ENCODE measurements around the gene ROBO1.

The ROBO1 gene

DNA sequence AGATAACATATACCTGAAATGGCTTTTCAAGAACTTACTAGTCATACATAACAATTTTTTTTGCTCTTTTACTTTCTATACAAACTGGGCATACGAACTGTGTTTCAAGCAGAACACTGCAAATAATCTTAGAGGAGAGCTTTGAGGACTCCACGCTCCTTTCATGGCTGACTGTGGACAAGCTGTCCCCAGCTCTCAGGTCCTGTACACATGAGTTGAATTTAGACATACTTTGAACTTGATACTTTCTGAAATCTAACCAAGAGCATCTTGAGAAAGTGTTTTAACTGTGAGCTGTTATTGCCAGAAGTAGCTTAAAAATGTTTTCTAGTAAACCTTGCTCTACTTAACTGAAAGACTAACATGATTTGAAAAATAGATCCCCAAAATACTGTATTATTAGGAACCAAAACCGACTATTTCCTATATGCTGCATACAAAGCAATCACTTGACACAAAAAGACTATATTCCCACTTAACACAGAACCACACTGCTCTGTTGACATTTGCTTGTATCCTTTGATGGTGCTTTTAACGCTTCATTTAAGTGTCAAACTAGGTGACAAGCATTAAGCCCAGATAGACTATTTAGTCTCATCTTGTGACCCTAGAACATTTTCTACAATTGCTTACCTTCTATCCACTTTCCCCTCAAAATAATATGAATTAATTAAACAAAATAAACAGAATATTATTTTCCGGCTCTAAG, 755.8 kb downstream of the ROBO1 start:
- peak; percentile 30 for FAIRE-seq
- no peak for TF ChIP-seq POLR2A (IDR thresholded peaks at IDR 0.05; ENCODE audit: low read depth, low read length)
- DNase-seq (ENCODE audit: insufficient read length, low spot score), result no peak

DNA sequence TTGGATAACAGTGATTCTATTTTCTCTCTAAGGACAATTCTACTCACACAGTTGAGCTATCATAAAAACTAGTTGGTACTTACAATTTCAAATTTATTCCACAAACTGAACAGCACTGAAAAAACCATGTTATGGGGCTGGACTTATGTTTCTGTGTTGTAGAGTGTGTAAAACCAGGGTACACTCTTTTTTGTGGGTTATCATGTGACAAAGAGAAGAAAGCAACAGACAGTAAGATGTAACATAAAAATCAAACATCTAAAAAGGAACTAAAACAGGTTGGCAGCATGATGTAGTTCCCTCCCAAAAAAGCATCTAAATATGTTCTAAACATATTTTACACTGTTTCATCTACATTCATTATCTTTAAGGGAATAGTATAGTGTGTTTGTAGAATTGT, 757.9 kb downstream of the ROBO1 start:
- TF ChIP-seq POLR2A (IDR thresholded peaks at IDR 0.05; ENCODE audit: low read depth, low read length), result no peak
- FAIRE-seq (peak; percentile 27), DNase-seq (ENCODE audit: insufficient read length, low spot score) (no peak)

DNA sequence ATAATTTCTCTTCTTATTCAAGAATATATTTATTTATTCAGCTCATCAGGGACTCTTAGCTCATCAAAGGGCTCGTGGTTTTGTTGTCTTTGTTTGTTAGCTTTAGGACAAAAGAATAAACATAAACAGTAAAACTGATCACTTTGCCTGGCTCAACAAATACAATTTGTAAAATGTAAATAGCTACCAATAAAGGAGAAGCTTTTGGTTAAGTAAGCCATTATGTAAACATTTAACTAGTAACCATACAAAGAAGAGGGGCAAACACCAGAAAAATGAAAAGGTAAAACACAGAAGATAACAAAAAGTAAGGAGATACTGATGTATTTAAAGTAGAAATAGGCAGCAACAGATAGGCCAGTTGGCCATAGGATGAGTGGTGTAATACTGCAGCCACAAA, 761.7 kb downstream of the ROBO1 start:
- no peak for FAIRE-seq

DNA sequence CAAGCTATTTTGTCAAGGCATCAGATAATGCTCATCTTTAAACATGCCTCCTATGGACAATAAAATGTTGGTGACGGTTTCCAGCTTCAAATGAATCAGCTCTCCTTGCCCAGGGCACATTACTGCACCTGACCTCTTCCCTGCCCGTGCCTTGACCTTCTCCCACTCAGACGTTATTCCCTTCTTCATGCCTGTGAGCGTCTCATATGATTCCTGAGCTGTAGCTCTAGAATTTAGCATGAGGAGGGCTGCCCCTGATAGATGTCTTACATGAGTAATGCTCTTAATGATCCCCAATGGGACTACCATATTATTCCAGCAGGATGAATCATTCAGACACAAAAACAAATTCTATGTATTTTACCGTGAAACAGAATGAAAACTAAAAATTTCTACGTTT, 762.7 kb downstream of the ROBO1 start:
- no peak for TF ChIP-seq POLR2A (IDR thresholded peaks at IDR 0.05; ENCODE audit: low read depth, low read length)
- FAIRE-seq, result peak; percentile 90
- DNase-seq (ENCODE audit: insufficient read length, low spot score), result no peak

More for the DNA sequence above, 761.7 kb downstream of the ROBO1 start:
- TF ChIP-seq POLR2A (IDR thresholded peaks at IDR 0.05; ENCODE audit: low read depth, low read length), result no peak
- DNase-seq (ENCODE audit: insufficient read length, low spot score), result no peak

DNA sequence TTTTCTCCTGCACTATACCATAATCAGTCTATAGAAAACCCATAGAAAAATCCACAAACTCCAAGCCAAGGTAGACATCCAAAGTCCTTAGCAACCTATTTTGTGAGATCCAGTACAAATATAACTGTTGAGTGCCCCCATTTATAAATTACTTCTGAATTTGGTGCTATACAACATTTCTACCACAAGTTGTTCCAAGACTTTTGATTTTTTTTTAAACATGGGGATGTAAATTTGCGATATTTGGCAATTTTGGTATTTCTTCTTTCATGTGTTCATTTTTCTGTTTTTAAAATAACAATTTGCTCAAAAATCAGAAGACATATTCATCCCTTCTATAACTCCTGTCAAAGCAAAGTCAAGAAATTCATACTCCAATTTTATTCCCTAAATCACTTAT, 763.8 kb downstream of the ROBO1 start:
- FAIRE-seq (no peak), DNase-seq (ENCODE audit: insufficient read length, low spot score) (no peak)
- TF ChIP-seq POLR2A (IDR thresholded peaks at IDR 0.05; ENCODE audit: low read depth, low read length), result no peak

DNA sequence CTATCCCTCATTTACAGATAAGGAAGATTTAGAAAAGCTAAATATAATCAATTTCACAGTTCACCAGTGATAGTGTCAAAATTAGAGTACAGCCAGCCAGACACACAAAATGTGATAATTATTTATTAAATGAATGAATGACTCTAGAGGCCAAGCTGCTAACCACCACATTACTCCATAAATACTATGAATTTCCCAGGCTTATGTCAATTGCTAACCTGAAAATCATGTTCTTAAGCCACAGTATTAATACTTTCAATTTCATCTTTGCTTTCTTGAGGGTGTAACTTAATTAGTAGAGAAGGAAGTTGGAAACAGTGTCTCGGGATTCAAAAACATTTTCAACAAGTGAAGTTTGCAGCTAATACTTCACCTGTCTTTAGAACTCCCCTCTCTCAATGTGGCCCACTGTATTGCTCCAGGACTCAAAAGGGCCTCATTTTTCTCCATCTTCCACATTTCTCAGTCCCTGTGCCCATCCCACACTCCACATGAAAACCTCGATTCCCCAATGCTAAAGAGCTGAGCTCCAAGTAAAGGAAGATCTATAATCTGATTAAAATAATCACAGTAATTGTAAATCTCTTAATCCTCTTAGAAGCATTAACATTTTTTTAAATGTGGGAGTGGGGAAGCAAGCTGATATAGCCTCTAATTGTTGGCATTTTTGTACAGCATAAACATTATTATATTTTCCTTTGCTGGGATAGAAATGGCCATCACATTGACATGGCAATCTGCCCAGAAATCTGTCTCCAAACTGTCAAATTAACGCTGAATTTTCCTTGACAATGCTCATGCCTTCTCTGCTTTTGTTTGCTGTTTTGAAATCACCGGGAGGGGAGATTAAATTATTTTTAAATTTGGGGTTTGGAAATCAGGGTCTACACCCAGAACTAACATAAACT, 765.1 kb downstream of the ROBO1 start:
- DNase-seq (ENCODE audit: insufficient read length, low spot score) (no peak), FAIRE-seq (no peak)
- TF ChIP-seq POLR2A (IDR thresholded peaks at IDR 0.05; ENCODE audit: low read depth, low read length), result no peak

DNA sequence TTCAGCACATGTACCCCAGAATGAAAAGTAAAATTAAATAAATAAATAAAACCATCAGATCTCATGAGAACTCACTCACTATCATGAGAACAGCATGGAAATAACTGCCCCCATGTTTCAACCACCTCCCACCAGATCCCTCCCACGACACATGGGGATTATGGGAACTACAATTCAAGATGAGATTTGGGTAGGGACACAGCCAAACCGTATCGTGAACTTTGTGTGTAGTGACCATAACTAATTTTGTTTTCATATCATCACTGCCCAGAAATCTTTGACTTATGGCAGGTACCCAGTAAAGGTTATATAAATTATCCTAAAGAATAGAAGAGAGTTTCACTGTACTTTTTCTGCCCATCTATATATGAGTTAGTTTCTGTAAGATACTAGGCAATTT, 766.5 kb downstream of the ROBO1 start:
- no peak for TF ChIP-seq POLR2A (IDR thresholded peaks at IDR 0.05; ENCODE audit: low read depth, low read length)
- DNase-seq (ENCODE audit: insufficient read length, low spot score) (no peak), FAIRE-seq (no peak)

DNA sequence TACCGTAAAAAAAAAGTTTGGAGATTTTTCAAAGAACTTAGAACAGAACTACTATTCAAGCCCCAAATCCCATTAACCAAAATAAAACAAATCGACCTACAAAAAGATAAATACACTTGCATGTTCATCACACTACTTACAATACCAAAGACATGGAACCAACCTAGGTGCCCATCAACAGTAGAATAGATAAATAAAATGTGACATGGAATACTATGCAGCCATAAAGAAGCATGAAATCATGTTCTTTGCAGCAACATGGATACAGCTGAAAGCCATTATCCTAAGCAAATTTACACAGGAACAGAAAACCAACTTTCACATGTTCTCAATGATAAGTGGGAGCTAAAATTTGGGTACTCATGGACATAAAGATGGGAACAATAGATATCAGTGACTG, 768.7 kb downstream of the ROBO1 start:
- DNase-seq (ENCODE audit: insufficient read length, low spot score) (no peak), FAIRE-seq (no peak)
- no peak for TF ChIP-seq POLR2A (IDR thresholded peaks at IDR 0.05; ENCODE audit: low read depth, low read length)

DNA sequence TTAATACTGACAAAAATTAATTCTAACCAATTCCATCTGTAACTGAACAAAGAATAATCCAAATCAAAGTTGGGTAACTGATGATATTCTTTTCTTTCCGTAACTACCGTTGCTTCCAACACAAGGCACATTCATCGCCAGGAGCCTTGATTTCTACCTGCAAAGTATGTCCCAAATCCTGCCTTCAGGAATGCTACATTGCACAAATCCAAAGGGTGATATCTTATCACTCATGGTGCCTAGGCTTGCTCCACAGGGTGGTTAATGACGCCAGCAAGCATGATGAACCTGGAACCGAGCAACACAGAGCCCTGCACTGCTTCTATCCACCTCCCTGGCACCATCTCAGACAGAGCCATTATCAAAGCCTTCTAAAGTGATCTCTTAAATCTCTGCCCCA, 772.7 kb downstream of the ROBO1 start:
- FAIRE-seq (no peak), DNase-seq (ENCODE audit: insufficient read length, low spot score) (no peak)
- no peak for TF ChIP-seq POLR2A (IDR thresholded peaks at IDR 0.05; ENCODE audit: low read depth, low read length)

DNA sequence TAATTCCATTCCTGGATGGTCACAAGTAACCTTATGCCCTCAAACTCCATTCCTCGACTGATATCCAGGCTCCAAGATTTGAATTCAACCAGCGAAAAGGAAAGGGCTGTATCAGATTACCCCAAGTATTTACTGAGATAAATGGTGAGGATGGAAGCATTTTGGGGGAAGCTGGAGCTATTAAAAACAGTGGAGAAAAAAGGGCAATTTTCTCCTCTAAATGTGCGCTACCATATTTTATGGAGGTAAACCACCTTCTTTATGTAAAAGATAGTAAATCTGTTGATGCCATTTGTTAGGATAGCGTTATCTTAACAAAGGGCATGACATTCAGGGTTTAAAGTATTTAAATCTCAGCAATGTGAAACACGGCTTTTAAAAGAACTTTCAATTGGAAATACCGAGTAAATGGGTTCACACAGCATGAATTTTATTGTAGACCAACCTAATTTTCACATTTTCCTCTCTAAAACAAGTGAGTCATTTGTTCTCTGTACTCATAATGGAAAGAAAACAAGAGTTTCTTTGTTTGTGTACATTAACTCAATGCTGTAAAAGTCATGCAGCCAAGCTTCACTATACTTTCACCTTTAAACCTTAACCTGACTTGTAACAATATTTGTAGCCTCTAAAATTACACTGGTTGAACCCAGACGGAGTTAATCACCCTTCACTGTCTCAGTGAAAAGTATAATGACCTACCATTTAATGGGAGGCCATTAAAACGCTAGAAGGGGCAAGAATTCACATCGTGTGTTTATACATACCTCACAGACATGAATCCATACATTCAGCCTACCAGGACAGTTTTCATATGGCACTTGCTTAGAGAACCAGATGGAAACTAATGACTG, 773.4 kb downstream of the ROBO1 start:
- FAIRE-seq, result peak; percentile 86
- DNase-seq (ENCODE audit: insufficient read length, low spot score), result no peak
- no peak for TF ChIP-seq POLR2A (IDR thresholded peaks at IDR 0.05; ENCODE audit: low read depth, low read length)

DNA sequence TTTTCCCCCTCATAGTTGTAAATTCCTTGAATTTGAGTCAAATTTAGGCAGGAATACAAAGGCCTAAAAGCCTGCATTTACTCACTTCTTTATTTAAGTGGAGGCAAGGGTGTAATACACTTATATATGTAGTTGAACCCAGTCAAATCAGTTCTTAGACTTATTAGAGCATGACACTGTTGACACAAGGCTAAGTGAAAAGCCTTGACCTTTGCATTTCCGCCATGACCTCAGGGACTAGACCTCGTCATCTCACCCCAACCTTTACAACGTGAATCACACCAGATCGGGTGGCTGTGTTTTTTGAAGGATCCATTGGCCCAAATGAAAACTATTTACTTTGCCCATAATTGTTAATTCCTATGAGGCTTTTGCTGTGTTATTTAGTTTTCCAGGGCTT, 774.4 kb downstream of the ROBO1 start:
- FAIRE-seq (no peak), DNase-seq (ENCODE audit: insufficient read length, low spot score) (no peak)
- TF ChIP-seq POLR2A (IDR thresholded peaks at IDR 0.05; ENCODE audit: low read depth, low read length), result no peak

DNA sequence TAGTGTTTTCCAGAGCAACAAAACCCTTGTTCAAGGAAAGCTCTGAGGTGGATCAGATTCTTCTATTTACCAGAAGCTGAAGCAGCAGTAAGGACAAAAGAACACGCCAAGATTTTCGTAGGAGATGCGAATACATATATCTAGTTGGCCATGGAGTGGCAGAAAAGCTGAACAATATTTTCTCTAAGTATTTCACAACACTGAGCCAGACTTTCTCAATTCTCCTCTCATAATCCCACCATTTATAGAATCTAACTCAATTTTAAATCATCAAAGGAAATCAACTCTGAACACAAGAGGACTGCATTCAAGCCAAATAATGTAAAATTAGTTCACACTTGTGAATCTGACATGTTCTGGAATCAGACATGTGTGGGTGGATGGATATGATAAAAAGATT, 775.0 kb downstream of the ROBO1 start:
- no peak for FAIRE-seq
- no peak for DNase-seq (ENCODE audit: insufficient read length, low spot score)
- no peak for TF ChIP-seq POLR2A (IDR thresholded peaks at IDR 0.05; ENCODE audit: low read depth, low read length)

DNA sequence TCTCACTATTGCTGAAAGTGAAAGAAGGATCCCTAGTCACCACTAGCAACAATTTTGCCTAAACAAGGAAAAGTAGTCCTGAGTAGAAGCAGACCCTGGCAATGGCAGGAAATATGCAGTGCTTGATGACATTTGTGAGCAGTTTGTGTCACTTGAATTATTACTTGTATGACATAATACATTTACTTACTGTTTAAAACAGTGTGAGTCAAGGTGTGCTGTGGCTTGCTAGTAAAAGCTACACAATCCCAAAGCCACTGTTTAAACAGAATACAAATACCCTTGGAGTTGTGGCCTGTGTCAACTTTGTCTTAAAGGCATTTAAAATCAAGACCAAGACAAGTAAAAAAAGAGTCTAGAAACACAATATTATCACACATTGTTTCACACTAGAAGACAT, 775.4 kb downstream of the ROBO1 start:
- peak; percentile 11 for FAIRE-seq
- DNase-seq (ENCODE audit: insufficient read length, low spot score), result no peak
- TF ChIP-seq POLR2A (IDR thresholded peaks at IDR 0.05; ENCODE audit: low read depth, low read length), result no peak

DNA sequence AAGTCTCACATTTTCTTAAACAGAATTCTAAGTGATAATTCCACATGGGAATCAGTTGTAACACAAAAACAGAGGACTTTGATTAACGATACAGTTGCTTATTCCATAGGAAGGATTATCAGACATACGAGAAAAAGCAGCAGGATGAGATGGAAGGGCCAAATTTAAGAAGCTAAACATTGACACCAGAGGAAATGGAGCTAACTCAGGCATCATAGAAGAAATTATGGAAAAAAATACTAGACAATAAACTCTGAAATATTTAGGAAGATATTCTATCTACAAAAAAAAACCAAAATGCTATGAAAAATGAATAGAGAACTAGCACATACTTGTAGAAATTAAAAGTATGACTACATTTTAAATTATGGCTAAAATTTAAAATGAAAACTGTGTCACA, 776.1 kb downstream of the ROBO1 start:
- DNase-seq (ENCODE audit: insufficient read length, low spot score) (no peak), FAIRE-seq (no peak)
- no peak for TF ChIP-seq POLR2A (IDR thresholded peaks at IDR 0.05; ENCODE audit: low read depth, low read length)

Data from H54 (cell line).